Measurements from ENCODE around the gene CDK15.

Gene CDK15

DNA sequence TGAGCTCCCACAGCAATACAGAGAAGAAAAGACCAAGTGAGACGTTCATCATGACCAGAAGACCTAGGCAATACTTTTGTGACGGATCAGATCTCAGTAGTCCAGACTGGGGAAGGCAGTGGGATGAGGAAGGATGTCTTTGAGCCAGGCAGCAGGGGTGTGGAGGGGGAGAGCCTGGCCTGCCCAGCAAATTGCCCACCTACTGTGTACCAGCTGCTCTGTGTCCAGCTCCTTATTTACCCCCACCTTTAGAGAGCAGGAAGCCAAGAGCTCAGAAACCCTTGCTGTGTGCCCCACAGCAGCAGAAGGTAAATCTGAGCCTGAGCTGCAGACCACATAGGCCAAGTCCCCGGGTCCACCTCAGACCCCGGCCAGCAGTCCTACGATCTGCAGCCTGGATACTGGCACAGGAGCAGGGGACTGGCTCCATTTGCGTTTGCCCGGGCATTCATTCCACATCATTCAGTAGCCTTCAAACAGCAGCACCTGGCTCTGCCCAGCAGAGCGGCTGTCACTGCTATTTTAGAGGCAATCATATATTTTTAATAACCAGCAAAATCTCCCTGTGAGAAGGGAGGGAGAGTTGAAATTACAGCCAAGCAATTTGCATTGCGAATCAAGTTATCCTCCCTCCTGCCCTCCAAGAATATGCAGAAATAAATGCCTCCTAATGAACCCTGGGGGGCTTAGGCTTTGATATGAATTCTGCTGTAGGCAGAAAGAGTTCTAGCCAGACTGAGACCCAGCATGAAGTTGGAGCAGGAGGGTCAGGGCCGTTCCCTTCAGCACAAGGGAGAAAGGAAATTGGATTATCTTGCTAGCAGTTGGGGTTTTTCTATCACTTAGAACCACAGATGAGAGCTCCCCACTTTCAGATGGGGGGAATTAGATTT, 117.3 kb downstream of the CDK15 start:
- Mint-ChIP-seq H3K36me3 (no peaks in the 10 kb centered on the region), H3K4me1 (no peaks in the 10 kb centered on the region), H3K27me3 (peaks cover 5% of the 10 kb centered on the region), H3K4me3 (no peak overlapping the region), H3K27ac (no peak overlapping the region), H3K9me3 (no peaks in the 10 kb centered on the region)

DNA sequence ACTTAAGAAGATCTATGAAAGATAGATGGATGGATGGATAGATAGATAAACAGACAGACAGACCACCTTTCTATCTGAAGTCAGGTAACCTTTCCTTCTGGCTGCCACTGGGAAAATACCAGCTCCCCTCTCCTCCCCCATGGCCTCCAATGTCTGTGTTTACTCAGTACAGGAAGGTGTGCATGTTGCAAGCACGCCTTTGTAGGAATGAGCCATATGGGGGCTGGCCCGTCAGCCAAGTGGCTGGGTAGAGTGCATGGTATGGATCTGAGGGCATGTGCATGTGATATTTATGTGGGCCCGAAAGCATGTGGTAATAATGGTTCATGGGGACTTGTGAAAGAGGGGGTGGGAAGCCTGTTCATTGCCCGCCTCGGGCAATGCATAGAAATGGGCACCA, 118.1 kb downstream of the CDK15 start:
- Mint-ChIP-seq H3K27ac (no peak overlapping the region), H3K4me1 (no peaks in the 10 kb centered on the region), H3K4me3 (no peak overlapping the region), H3K9me3 (no peaks in the 10 kb centered on the region), H3K27me3 (peaks cover 5% of the 10 kb centered on the region), H3K36me3 (no peaks in the 10 kb centered on the region)

DNA sequence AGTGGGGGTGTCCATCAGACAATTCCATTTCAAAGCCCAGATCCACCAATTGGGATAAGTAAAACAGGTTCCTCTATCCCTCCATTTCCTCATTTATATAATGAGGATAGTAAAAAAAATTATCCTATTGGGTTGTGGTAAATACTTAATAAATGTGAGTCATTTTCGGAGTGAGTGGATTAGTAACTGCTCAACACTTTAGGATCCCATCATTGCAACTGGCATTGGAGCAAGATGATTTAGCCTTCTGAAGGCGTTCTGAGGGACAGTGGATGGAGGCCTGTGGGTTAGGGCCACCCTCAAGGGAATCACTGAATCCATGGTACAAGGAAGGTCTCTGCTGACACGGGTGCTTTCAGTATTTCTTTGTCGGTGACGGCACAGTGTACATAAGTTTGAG, 118.7 kb downstream of the CDK15 start:
- no peak overlapping the region for H3K27ac Mint-ChIP-seq
- no peaks in the 10 kb centered on the region for H3K36me3 Mint-ChIP-seq
- H3K4me1 Mint-ChIP-seq, result no peaks in the 10 kb centered on the region
- H3K4me3 Mint-ChIP-seq, result no peak overlapping the region
- H3K27me3 Mint-ChIP-seq, result peaks cover 5% of the 10 kb centered on the region
- no peaks in the 10 kb centered on the region for H3K9me3 Mint-ChIP-seq

DNA sequence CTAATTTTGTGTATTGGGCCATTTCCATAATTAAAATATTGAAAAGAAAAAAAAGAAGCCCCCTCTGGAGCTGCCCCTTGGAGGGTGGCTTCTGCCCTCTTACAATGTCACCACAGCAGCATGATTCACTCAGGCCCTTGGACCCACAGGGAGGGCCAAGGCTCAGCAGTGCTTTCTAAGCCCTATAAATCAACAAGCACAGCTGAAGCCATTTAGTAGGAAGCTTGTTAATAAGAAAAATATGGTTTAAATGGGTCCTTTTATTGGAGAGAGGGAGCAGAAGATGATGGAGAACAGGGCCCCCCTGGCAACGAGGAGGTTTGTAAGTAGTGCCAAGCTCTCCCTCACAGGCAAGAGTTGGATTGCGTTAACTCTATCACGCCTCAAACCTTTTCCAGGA, 119.7 kb downstream of the CDK15 start:
- H3K36me3 Mint-ChIP-seq, result no peaks in the 10 kb centered on the region
- H3K4me1 Mint-ChIP-seq, result no peaks in the 10 kb centered on the region
- H3K27ac Mint-ChIP-seq, result no peak overlapping the region
- no peaks in the 10 kb centered on the region for H3K9me3 Mint-ChIP-seq
- H3K27me3 Mint-ChIP-seq, result peaks cover 5% of the 10 kb centered on the region
- H3K4me3 Mint-ChIP-seq, result no peak overlapping the region

DNA sequence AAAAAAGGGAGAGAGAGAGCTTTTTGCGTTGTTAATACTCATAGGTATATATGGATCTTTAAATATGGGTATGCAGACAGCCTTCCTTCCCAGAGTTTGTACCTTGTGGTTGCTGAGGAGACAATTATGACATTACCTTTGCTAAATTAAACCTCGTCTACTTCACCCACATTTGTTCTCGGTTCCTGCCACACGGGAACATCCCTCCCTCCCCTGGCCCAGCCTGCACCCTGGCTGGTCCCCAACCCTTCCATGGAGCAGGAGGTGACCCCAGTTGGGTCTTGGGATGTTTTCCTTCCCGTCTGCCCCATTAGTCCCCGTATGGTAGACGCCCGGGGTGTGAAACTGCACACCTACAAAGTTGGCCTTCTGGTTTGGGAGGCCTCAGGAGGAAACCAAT, 122.0 kb downstream of the CDK15 start:
- no peaks in the 10 kb centered on the region for H3K36me3 Mint-ChIP-seq
- H3K27me3 Mint-ChIP-seq, result peaks cover 10% of the 10 kb centered on the region
- H3K27ac Mint-ChIP-seq, result no peak overlapping the region
- H3K4me1 Mint-ChIP-seq, result no peaks in the 10 kb centered on the region
- H3K4me3 Mint-ChIP-seq, result no peak overlapping the region
- no peaks in the 10 kb centered on the region for H3K9me3 Mint-ChIP-seq

DNA sequence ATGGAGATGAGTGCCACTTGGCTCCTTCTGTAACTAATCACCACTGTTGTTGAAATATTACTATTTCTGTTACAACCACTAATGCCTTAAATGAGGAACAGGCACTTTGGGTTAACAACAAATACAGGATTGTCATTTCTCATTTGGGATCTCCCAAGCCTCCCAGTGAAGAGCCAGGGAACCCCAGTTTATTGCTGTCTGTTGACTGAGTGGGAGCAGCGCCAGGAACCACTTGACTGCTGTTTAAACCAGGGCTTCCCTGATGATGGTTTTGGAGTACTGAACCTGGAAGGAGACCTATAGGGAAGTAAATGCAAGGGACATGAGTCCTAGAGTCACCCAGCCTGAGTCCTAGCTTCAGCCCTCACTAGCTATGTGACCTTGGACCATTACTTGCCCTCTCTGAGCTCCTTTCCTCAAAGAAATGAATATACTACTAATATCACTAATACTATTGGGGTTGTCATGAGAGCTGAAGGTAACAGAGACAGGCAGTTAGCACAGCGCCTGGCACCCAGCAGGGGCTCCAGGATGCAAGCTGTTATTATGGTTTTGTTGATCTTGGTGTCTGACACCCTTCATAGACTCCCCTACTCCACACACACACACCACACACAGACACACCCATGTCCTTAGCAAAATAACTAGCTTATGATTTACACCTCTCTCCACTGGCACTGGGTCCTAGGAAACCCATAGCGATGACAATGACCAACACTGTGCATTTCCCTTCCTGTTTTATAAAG, 123.1 kb downstream of the CDK15 start:
- Mint-ChIP-seq H3K4me1 (no peaks in the 10 kb centered on the region), H3K27ac (no peak overlapping the region), H3K9me3 (no peaks in the 10 kb centered on the region), H3K36me3 (no peaks in the 10 kb centered on the region), H3K4me3 (no peak overlapping the region), H3K27me3 (peaks cover 13% of the 10 kb centered on the region)

DNA sequence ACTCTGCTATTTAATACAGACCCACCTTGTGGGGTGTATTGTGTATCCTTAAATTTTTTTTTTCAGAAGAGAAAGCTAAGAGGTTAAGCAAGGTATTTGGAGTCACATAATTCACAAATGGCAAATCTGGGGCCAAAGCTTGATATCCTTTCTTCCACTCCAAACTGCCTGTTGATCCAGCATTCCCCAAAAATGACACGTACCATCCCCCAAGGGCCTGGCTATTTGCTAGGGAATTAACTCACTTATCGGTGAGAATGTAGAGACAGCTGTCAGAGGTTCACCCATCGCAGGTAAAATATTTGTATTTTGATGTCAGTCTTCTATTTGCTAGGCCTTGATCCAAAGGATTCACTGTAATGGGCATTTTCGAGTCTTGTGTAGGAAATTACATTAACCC, 123.7 kb downstream of the CDK15 start:
- no peak overlapping the region for H3K4me3 Mint-ChIP-seq
- H3K27me3 Mint-ChIP-seq, result peaks cover 13% of the 10 kb centered on the region
- H3K4me1 Mint-ChIP-seq, result no peaks in the 10 kb centered on the region
- H3K36me3 Mint-ChIP-seq, result no peaks in the 10 kb centered on the region
- H3K27ac Mint-ChIP-seq, result no peak overlapping the region
- no peaks in the 10 kb centered on the region for H3K9me3 Mint-ChIP-seq

DNA sequence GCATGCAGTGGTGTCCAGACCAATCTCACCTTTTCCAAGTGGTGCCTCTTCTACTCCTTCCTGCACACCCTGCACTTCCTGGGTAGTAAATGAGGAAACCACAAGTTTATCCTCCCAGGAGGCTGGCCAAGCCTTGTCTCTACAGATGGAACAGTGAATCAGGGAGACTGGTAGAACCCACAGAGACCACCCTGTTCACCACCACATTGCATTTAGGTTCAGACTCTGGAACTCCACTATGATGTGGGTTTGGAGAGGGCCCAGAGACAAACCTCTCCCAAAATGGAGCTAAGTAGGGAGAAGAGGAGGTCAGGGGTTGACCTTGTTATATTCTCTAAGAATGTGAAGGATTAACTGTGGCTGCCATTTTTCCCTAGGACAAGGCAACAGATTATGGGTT, 124.5 kb downstream of the CDK15 start:
- no peaks in the 10 kb centered on the region for H3K4me1 Mint-ChIP-seq
- no peak overlapping the region for H3K27ac Mint-ChIP-seq
- no peaks in the 10 kb centered on the region for H3K36me3 Mint-ChIP-seq
- H3K9me3 Mint-ChIP-seq, result no peaks in the 10 kb centered on the region
- peaks cover 13% of the 10 kb centered on the region for H3K27me3 Mint-ChIP-seq
- H3K4me3 Mint-ChIP-seq, result no peak overlapping the region

DNA sequence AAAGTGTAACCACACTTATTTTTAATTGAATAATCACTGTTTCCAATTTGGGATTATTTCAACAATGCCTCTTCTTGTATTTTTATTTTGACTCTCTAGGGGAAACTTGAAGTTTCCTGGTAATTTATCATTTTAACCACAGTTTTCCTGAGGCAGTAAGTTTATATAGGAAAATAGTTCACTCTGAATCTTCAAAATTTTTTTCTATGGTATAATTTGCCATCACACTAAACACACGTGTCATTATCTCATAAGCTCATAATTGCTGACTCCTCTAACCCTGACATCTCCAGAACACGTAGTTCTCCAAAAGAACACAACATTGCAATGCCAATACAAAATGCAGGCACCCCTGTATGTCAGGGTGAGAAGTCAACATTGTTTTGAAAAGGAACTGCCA, 125.1 kb downstream of the CDK15 start:
- no peaks in the 10 kb centered on the region for H3K36me3 Mint-ChIP-seq
- H3K4me3 Mint-ChIP-seq, result no peak overlapping the region
- H3K27ac Mint-ChIP-seq, result no peak overlapping the region
- no peaks in the 10 kb centered on the region for H3K4me1 Mint-ChIP-seq
- H3K9me3 Mint-ChIP-seq, result no peaks in the 10 kb centered on the region
- H3K27me3 Mint-ChIP-seq, result peaks cover 10% of the 10 kb centered on the region

DNA sequence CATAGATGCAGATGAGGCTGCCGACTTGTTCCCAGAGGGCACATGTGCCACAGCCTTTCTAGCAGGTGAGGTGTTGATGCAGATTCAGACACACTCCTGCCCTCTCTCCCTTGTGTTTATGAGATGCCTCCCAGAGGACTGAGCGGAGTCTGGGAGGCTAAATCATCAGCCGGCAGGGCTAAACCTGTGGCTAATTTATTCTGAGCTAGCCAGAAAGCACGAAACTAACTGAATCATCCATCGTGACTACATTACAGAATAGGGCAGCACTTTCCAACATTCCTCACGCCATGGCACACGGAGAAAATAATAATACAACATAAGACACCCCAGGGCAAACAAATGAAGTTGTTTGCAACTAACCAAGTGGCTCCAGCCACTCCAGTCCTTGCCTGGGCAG, 125.6 kb downstream of the CDK15 start:
- H3K4me3 Mint-ChIP-seq, result no peak overlapping the region
- no peak overlapping the region for H3K27ac Mint-ChIP-seq
- no peaks in the 10 kb centered on the region for H3K4me1 Mint-ChIP-seq
- H3K9me3 Mint-ChIP-seq, result no peaks in the 10 kb centered on the region
- H3K36me3 Mint-ChIP-seq, result no peaks in the 10 kb centered on the region
- H3K27me3 Mint-ChIP-seq, result peaks cover 10% of the 10 kb centered on the region

DNA sequence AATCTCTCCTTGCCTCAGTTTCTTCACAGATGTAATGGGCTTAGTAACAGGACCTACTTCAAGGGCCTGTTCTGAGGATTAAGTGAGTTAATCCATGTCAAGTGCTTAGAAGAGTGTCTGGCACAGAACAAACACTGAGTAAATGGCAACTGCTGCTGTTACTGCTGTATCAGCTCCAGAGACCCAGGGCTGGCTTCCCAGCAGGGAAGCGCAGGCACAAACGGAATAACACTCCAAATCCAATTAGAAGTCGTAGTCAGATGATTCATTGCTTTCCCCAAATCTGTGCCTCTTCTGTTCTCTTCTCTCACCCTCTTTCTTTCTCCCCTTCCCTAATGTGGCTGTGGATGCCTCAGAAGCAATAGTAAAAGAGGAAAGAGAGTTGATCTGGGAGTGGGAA, 126.2 kb downstream of the CDK15 start:
- H3K36me3 Mint-ChIP-seq, result no peaks in the 10 kb centered on the region
- no peaks in the 10 kb centered on the region for H3K4me1 Mint-ChIP-seq
- H3K9me3 Mint-ChIP-seq, result no peaks in the 10 kb centered on the region
- H3K27me3 Mint-ChIP-seq, result peaks cover 9% of the 10 kb centered on the region
- H3K27ac Mint-ChIP-seq, result no peak overlapping the region
- H3K4me3 Mint-ChIP-seq, result no peak overlapping the region

DNA sequence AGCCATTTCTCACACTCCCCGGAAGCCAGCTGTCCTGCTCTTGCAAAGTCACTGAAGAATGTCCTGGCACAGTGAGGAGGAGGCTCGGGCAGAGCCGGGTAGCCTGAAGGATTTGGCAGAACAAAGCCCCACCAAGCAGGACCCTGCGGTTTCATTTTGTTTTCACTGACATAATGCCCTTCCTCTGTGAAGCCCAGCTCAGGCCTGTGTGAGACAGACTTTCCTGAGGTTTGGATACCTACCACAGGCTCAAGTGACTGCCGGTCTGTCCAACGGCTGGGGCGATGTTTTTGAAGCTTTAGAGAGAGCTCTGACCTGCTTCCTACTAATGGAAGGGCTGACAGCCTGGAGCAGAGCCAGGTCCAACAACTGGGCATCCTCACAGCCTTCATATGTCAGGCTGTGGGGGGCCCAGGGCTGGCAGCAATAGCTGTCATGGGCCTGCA, 127.5 kb downstream of the CDK15 start:
- H3K4me1 Mint-ChIP-seq, result no peaks in the 10 kb centered on the region
- no peaks in the 10 kb centered on the region for H3K36me3 Mint-ChIP-seq
- H3K4me3 Mint-ChIP-seq, result no peak overlapping the region
- no peaks in the 10 kb centered on the region for H3K9me3 Mint-ChIP-seq
- no peak overlapping the region for H3K27ac Mint-ChIP-seq
- peaks cover 7% of the 10 kb centered on the region for H3K27me3 Mint-ChIP-seq

DNA sequence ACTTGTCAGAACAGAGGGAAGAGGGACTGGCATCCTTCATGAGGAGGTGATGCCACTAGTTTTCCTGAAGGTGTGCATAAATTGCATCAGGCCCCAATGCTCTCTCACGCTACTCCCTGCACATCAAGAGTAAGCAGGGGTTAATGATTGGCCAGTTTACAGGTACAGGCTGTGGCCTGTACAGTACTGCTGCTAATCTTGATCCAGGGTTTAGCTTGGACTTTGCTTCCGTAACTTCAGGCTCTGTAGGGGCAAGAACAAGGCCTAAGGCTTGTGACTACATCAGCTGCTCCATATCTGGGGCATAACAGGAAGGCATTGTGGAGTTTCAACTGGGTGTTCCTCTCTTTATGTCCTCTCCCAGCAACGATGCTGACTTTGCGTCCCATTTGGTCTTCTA, 130.5 kb downstream of the CDK15 start:
- no peaks in the 10 kb centered on the region for H3K36me3 Mint-ChIP-seq
- H3K9me3 Mint-ChIP-seq, result no peaks in the 10 kb centered on the region
- H3K27me3 Mint-ChIP-seq, result peaks cover 7% of the 10 kb centered on the region
- no peak overlapping the region for H3K4me3 Mint-ChIP-seq
- H3K27ac Mint-ChIP-seq, result no peak overlapping the region
- no peaks in the 10 kb centered on the region for H3K4me1 Mint-ChIP-seq

DNA sequence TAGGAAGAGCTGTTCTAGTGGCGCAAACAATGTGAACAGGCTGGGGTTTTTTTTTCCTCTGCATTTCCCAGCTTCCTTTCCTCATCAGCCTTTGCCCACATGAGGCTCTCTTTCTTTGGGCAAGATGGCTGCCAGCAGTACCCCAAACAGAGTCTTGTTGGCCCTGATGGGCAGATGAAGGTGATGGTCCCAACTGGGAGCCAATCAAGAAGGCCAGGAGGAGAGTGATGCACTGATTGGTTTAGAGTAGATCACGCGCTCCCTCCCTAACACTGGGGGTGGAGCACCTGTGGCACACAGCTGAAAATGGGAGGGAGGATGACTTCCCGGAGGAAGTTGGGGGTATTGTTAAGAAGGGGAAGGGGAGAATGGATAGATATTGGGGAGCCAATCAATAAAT, 131.0 kb downstream of the CDK15 start:
- H3K4me3 Mint-ChIP-seq, result no peak overlapping the region
- no peaks in the 10 kb centered on the region for H3K9me3 Mint-ChIP-seq
- peaks cover 5% of the 10 kb centered on the region for H3K27me3 Mint-ChIP-seq
- no peaks in the 10 kb centered on the region for H3K4me1 Mint-ChIP-seq
- H3K36me3 Mint-ChIP-seq, result no peaks in the 10 kb centered on the region
- no peak overlapping the region for H3K27ac Mint-ChIP-seq

DNA sequence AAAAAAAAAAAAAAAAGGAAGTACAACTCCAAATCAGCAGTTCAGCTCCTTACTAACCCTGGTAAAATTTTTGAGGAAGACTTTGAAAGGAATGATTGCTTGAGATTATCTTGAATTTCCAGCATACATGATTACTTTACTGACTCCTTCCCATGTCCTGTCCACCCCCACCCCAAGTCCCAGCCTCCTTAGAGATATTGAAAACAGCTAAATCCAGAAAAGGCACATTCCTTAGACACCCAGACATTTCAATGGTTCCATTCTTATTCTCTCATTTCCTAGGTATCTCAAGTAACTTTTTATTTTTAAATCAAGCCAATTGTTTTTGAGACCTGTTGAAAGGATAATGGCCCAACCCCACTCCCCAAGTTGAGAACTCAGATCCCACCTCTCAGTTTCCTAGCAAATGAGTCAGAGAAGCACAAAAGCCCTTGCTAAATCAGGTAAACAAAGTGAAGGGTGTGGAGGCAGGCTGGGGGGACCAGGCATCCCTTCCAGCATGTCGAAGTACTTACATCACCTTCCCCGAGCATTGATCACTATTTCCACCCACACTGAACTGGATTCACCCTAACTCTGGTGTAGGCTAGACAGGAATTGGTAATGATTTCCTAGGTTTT, 131.9 kb downstream of the CDK15 start:
- no peak overlapping the region for H3K27ac Mint-ChIP-seq
- no peaks in the 10 kb centered on the region for H3K4me1 Mint-ChIP-seq
- no peak overlapping the region for H3K4me3 Mint-ChIP-seq
- peaks cover 2% of the 10 kb centered on the region for H3K27me3 Mint-ChIP-seq
- no peaks in the 10 kb centered on the region for H3K36me3 Mint-ChIP-seq
- no peaks in the 10 kb centered on the region for H3K9me3 Mint-ChIP-seq

DNA sequence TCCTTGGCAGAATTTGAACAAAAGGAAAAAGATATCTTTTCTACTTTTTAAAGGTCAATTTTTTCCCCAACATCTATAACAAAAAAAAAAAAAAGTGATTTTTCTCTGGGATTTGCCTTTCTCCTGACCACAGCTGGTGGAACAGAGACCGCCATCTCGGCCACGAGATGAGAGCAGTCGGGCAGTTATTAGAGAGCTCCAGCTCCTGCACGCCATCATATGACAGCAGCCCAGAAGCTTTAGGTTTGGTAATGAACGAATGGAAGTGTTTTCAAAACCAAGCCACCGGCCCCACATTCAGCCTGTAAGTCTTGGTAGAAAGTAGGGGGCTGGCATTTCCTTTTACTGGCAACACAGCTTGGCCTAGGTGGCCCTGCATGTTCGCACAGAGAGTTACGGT, 132.4 kb downstream of the CDK15 start:
- no peaks in the 10 kb centered on the region for H3K27me3 Mint-ChIP-seq
- no peak overlapping the region for H3K27ac Mint-ChIP-seq
- H3K4me3 Mint-ChIP-seq, result no peak overlapping the region
- H3K4me1 Mint-ChIP-seq, result no peaks in the 10 kb centered on the region
- H3K9me3 Mint-ChIP-seq, result no peaks in the 10 kb centered on the region
- H3K36me3 Mint-ChIP-seq, result no peaks in the 10 kb centered on the region
